MM.1S (cell line): ENCODE data around the gene GPATCH8.

Source experiments
- EZH2 ChIP-seq: fragments of 300-600 bp; sonication (generic); optimal IDR thresholded peaks from 2 replicates; pipeline ENCODE3; 2017; ENCODE audit warnings: low read depth, mild to moderate bottlenecking, antibody characterized with exemption, low read length, mixed read lengths
- TF ChIP-seq, protein P1 (sequence below): fragments of 300-600 bp; sonication (generic); IDR thresholded peaks from 2 replicates; pipeline ENCODE4 v1.5.1; 2016; ENCODE audit warnings: antibody characterized with exemption, low read length, mixed read lengths

DNA sequence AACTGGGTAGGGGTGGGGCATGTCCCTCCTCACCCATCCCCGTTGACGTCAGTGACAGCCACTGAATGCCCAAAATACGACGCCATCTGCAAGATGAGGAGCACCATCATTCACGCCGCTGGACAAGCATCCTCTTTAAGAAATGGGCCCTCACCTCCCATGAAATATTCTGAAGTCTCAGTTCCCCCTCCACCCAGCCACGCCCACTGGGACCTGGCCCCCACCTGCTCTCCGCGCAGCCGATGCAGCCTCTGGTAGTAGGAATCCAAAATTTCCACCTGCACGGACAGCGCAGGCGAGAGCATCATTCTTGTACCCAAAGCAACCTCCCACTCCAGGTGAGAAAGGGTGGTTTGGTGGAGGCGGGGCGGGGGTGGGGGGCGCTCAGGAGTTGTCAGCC, 119.3 kb downstream of the GPATCH8 start:
- TF ChIP-seq, protein P1, sequence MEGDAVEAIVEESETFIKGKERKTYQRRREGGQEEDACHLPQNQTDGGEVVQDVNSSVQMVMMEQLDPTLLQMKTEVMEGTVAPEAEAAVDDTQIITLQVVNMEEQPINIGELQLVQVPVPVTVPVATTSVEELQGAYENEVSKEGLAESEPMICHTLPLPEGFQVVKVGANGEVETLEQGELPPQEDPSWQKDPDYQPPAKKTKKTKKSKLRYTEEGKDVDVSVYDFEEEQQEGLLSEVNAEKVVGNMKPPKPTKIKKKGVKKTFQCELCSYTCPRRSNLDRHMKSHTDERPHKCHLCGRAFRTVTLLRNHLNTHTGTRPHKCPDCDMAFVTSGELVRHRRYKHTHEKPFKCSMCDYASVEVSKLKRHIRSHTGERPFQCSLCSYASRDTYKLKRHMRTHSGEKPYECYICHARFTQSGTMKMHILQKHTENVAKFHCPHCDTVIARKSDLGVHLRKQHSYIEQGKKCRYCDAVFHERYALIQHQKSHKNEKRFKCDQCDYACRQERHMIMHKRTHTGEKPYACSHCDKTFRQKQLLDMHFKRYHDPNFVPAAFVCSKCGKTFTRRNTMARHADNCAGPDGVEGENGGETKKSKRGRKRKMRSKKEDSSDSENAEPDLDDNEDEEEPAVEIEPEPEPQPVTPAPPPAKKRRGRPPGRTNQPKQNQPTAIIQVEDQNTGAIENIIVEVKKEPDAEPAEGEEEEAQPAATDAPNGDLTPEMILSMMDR: no peak
- no peak for TF ChIP-seq EZH2
